HG03442 (cell line): ENCODE data around the gene PDCD2L.
"Not testable (repeated sequence)": the region's sequence is repeated elsewhere in the genome, so short reads cannot be mapped to it uniquely, and the experiment has no call there.

Experiments used
- ATAC-seq: cut with Tn5 transposase; IDR thresholded peaks from one replicate; pipeline ENCODE4 v1.9.1; 2021; ENCODE audit warnings: mild to moderate bottlenecking, moderate library complexity; ENCODE audit not compliant: unreplicated experiment

The PDCD2L gene

DNA sequence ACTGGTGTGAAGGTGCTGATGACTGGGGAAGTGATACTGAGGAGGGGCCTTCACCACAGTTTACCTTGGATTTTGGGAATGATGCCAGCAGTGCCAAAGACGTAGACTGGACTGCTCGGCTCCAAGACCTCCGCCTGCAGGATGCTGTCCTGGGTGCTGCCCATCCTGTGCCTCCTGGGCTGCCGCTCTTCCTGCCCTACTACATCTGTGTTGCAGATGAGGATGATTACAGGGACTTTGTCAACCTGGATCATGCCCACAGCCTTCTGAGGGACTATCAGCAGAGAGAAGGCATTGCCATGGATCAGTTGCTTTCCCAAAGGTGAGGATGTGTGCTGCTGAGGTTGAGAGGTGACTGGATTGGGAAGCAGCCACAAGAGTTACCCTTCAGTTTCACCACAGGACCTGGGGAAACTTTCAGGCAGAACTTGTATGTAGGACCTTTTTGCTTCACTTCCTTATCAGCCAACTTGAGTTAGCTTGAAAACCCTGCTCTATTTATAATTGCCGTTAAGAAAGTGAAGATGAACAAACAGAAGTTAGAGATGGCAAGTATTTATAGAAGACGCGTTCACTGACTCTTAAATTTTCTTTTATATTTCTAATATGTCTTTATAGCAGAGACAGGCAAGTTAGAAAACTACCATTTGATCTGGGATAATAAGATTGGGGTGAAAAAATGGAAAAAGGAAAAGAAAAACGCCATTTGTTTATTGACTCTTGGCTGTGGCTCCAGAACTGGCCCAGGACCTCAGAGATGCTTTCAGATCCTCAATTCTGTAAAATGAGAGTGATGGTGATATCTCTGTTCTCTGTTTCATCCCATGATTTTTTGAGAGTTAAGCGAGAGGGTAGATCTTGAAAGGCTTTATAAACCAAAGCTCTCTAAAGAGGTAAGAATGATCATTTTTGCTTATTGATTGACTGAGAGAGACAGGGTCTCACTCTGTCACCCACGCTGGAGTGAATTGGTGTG is 5.3 kb downstream of the PDCD2L start:
- peak; percentile 65 for ATAC-seq

DNA sequence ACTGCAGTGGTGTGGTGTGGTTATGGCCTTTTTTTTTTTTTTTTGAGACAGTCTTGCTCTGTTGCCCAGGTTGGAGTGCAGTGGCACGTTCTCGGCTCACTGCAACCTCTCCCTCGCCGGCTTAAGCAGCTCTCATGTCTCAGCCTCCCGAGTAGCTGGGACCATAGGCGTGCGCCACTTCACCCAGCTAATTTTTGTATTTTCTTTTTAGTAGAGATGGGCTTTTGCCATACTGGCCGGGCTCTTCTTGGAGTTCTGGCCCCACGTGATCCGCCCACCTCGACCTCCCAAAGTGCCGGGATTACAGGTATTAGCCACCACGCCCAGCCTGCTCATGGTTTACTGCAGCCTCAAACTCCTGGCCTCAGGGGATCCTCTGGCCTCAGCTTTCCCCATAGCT is 7.0 kb downstream of the PDCD2L start:
- no peak for ATAC-seq

DNA sequence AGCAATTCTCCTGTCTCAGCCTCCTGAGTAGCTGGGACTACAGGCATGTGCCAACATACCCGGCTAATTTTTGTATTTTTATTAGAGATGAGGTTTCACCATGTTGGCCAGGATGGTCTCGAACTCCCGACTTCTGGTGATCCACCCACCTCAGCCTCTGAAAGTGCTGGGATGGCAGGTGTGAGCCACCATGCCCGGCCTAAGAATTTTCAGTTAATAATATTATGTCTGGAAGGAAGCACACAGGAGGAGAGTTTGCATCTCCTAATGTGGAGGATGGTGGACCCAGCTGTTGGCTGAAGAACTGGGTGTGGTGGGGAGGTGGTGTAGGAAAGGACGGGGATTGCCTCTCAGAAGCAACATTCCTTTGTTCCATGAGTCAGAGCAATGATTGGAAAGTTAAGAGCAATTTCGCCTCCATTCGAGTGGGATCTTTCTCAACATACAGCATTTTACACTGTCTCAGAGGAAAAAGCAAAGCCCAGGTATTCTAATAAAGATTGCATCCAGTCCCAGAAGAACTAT is 11.9 kb downstream of the PDCD2L start:
- ATAC-seq: no peak

DNA sequence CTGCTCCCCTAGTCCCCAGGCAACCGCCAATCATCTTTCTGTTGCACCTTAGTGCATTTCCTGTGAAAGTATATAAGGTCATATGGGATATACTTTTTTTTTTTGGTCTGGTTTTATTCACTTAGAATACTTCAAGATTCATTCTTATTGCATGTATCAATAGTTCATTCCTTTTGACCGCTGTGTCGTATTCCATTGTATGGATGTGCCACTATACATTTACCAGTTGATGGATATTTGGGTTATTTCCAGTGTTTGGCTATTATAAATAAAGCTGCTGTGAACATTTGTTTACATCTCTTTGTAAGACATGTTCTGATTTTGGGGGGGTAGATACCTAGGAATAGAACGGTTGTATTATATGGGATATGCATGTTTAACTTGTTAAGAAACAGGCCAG is 14.1 kb downstream of the PDCD2L start:
- no peak for ATAC-seq

DNA sequence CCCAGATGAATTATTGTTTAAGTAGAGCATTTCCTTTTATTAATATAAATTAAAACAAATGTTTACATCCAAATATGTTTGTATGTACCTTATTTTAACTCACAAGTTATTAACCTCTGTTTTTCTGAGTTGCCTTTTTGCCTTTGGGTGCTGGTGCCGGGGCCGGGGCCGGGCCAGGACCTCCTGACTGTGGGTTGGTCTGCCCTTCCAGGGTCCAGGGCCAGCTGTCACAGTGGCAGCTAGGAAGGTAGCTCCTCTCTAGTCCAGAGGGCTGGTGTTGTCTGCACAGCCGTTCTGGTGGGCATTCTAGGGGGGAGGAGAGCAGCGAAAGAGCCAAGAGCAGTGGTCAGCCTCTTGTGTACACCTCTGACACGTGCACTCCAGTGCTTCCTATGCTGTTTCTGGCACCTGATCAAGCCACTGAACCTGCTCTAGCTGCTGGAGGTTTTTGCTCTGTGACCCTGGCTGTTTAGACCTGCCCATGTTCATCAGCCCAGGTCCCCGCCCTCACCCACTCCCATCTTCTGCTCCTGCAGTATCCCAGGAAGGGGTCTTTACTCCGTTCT is 22.0 kb downstream of the PDCD2L start:
- no peak for ATAC-seq

DNA sequence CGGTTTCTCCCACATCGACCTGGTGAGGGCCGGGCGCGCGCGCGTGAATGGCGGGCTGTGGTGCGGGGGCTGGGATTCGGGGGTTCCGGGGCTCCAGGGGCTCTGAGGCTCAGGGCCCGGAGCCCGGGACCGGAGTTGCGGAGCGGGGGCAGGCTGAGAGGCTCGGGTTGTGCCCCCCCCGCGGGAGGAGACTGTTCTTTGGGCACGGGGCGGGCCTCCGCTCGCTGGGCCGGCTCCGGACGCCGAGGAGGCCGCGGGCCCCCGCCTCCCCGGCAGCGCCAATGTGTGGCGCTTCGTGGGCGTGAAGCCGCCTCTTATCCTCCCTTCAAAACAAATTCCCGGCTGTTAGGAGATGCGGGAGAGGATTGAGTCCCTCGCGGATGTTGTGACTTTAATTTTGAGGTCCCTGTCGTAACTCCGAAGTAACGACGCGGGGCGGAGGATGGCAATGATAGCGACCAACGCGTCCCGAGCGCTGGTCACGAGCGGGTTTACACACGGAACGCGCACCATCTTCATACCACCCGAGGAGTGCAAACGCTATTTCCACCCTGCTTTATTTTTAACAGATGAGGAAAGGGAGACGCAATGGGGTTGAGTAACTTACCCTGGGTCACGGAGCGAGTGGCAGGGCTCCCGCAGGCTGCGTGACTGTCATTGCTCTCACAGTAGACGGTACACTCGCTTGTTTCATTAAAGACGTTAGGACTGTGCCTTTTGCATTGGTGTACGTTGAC is 24.5 kb downstream of the PDCD2L start:
- peak; percentile 40 for ATAC-seq

DNA sequence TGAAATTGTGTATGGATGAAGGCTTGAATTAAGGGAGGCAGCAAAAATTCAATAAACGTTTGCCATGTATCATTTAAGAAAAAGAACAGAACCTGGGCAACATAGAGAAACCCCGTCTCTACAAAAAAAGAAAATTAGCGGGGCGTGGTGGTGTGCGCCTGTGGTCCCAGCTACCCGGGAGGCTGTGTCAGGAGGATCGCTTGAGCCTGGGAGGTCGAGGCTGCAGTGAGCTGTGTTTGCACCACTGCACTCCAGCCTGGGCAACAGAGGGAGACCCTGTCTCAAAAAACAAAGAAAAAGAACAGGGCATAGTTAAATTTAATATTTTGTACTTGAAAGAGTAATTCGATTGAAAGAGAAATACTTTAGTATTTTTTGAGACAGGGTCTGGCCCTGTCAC is 25.4 kb downstream of the PDCD2L start:
- ATAC-seq: no peak

DNA sequence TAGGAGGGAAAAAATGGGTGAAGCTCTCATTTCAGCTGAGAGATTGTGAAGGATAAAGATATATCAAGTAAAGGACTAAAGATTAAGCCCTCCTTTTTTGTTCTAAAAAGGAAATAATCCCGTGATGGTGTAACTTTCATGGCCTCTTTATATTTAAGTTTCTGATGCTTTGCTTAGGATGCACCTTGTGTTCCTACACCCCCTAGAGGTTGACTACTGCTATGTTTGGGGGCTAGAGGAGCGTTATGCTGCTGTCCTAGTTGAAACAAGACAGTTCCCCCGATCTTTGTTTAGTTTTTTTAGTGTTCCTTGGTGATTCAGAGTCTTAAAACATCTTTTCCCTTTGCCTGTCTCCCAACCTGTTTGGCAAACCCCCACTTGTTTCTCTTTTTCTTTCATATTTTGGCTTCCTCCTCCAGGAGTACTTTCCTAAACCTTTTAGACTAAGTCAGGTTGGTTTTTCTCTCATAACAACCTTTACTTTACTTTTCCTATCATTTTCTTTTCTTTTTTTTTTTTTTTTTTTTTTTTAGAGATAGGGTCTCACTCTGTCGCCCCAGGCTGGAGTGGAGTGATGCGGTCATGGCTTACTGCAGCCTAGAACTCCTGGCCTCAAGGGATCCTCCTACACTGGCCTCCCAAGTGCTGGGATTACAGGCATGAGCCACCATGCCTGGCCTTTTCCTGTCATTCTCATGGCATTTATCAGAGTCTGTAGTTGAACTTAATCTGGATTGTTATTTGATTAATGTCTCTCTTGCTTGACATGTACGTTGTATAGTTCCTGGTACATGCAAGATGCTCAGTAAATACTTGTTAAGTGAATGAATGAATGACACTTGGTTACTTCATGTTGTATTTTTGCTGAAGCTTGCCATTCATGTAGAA is 26.8 kb downstream of the PDCD2L start:
- peak; percentile 37 for ATAC-seq

DNA sequence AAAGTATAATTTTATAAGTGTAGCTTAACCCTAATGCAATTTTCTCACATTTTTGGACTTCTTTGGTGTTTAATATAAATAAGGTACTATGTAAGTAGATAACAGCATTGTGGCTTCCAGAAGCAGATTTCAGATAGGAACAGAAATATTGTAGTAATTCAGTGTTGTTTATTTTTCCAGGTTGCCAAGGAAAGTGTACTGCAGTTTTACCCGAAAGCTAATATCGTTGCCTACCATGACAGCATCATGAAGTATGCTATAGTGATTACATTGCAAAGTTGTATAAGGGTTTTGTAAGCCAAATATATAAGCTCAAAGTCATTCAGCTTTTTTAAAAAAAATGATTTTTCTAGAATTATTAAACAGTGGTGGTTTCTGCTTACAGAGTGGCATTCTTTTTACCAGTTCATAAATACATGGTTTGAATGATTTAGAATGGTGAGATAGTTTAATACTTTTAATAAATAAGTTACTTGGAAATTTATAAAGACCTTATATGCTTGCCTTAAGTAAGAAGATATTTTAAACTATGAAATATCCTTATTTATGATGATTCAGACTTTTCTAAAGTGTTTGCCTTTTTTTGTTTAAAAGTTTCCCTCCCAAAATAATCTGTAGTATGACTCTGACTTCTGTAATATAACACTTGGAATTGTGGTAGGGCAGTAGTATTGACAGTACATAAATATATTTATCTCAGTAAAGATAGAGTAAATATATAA is 27.6 kb downstream of the PDCD2L start:
- no peak for ATAC-seq

DNA sequence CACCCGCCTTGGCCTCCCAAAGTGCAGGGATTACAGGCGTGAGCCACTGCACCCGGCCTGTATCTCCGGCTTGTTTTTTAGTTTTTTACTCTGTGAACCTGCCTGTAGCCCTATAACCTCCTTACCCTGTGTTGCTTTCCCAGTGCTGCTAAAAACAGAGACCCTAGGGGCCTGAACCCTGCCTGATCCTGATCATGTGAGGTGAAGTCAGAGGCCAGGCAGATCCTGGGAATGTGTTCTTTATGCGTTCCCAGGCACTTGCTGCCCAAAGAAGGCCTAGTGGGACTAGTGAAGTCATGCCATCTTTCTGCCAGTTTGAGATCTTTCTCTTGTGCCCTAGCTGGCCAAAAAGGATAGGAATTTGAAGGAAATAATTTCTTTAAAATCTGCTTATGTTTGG is 28.6 kb downstream of the PDCD2L start:
- no peak for ATAC-seq

DNA sequence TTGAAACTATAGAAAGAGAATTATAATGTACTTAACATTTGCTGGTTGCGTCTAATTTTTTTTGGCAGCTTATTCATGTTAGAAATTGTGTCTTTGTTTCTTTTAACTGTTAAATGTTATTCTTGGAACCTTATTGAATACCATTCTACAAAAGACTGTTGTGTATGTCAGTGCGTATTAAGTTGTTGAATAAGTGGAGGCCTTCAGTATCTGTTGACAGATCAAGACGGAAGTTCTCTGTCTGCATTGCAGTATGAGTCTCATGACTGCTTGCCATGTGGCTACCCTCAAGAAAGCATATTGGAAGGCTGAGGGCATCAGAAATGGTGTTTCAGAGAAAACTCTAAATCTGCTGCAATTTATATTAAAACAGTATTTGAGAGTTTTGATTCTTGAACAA is 32.5 kb downstream of the PDCD2L start:
- no peak for ATAC-seq

DNA sequence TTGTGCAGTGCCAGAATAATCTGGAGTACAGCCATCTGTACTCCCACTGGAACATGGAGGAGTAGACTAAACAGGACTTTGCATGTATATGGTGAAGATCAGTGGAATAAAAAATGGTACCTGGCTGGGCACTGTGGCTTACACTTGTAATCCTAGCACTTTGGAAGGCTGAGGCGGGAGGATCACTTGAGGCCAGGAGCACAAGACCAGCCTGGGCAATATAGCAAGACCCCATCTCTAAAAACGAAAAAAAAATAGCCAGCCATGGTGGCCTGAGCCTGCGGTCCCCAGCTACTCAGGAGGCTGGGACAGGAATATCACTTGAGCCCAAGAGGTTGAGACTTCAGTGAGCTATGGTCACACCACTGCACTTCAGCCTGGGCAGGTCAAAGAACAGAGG is 44.0 kb downstream of the PDCD2L start:
- no peak for ATAC-seq

DNA sequence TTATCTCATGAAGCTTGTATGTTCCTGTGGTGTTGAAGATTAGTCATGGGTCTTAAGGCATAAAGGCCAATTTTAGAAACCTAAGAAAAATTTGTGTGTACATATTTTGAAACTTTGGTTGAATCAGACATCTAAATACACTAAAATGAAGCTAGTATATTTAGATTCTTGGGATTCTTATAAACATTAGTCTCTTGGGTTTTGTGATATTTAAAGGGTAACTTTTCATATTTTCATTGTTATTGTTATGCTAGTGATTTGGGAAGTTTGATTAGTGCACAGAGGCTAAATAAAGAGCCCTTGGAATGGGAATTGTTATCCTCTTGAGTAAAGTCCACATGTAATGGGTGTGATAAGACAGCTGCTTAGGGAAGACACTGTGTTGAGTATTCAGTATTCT is 48.5 kb downstream of the PDCD2L start:
- no peak for ATAC-seq

DNA sequence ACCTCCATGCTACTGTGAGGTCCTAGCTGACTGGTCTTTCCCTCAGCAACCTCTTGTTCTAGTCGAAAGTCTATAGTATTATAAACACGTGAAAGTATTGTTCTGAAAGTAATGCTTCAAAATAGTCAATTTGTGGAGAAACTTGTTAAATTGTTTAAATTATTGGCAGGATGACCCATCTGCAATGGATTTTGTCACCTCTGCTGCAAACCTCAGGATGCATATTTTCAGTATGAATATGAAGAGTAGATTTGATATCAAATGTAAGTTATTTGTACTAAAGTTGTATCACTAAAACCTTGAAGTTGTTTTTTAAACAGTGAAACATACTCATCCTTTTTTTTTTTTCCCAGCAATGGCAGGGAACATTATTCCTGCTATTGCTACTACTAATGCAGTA is 49.9 kb downstream of the PDCD2L start:
- no peak for ATAC-seq

DNA sequence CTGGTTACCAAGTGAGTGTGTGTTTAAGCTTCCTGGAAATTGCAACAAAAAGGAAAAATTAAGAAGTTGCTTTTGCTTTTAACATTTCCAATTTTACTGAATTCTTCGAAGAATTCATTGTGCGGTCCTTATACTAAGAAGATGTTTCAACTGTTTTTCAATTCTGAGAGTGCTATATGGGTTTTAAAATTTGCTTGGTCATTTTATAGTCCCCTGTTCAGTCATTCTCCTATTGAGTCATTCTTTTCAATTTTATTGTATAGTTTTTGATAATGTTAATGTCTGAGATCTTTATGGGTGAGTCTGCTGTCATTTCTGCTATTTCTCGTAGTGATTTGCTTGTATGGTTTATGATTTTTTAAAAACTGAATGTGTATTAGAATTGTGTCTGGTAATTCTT is 50.5 kb downstream of the PDCD2L start:
- no peak for ATAC-seq

DNA sequence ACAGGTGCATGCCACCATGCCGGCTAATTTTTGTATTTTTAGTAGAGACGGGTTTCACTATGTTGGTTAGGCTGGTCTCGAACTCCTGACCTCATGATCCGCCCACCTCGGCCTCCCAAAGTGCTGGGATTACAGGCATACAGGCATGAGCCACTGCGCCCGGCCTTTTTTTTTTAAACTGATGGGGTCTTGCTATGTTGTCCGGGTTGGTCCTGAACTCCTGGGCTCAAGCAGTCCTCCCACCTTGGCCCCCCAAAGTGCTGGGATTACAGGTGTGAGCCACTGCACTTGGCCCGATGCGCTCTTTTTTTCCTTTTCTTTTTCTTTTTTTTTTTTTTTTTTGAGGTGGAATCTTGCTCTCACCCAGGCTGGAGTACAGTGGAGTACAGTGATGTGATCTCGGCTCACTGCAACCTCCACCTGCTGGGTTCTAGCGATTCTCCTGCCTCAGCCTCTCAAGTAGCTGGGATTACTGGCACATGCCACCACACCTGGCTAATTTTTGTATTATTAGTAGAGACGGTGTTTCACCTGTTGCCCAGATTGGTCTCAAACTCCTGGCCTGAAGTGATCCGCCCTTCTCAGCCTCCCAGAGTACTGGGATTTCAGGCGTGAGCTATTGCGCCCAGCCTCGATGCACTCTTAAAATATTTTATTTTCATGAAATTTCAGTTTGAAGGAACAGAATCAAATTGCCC is 51.7 kb downstream of the PDCD2L start:
- not testable (repeated sequence) for ATAC-seq

DNA sequence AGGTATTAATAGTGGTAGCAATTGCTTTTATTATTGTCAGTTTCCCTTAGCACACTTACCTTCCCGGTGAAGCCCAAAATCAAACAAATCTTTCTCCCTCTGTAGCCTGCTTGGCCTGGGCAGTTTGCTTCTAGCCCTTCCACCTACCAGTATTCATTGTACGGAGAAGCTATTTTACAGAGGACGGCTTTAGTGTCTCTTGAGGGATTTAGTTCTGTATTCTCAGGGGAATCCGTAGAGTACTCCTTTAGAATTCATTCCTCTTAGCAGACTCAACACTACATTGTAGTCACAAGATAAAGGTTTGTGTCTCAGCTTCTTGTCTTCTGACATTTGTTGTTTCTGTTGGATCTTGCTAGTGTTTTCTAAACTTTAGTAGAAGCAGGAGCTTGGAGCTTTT is 53.2 kb downstream of the PDCD2L start:
- ATAC-seq: no peak

DNA sequence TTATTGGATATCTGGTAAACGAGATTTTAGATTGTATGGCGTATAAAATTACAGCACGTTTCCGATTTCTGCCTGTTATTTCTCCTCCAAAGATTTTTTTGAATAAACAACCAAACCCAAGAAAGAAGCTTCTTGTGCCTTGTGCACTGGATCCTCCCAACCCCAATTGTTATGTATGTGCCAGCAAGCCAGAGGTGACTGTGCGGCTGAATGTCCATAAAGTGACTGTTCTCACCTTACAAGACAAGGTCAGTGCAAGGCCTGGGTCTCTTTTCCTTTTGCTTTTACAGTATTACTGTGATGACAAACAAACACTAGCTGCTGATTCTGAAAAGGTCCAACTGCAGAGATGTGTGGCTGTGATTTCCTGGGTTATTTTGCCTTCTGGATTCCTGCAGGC is 54.5 kb downstream of the PDCD2L start:
- ATAC-seq: no peak

DNA sequence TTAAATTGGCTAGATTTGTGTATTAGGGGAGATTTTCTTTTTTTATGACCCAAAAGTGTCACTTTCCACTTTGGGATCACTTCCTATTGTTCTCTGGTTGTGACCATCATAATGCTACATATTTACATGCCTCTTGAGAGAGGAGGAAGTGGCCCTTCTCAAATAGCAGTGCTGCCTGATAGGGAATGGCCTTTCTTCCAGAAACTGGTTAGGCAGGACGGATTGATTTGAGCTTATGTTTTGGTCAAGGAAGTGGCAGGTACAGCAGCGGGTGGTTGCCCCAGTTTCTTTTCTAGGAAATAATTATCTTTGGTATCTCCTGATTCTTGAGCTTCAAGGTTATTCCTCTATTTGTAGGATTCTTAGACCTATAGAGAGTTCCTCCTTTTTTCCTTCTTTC is 55.4 kb downstream of the PDCD2L start:
- no peak for ATAC-seq
